ENCODE data around the gene NPAT. TPM values are rescaled to one million over a fixed set of nuclear protein-coding genes. Genes with fewer than 3 reads are reported as not detected.
A peak's percentile ranks its signal among the peaks of the same experiment; 100 is the strongest.
"Not testable (repeated sequence)": the region's sequence is repeated elsewhere in the genome, so short reads cannot be mapped to it uniquely, and the experiment has no call there.

NPAT gene
- total RNA-seq, 1 donor from 2014 or later, result 29.8 TPM

- H3K4me3 Mint-ChIP-seq, result no peak overlapping the region
- no peak for DNase-seq
- no peaks in the 10 kb centered on the region for H3K9me3 Mint-ChIP-seq
- peaks cover 12% of the 10 kb centered on the region for H3K4me1 Mint-ChIP-seq
- H3K27me3 Mint-ChIP-seq, result no peaks in the 10 kb centered on the region
- intact Hi-C loops (cut with micrococcal nuclease), result no loop called here
- H3K27ac Mint-ChIP-seq, result no peak overlapping the region
- peaks cover 47% of the 10 kb centered on the region for H3K36me3 Mint-ChIP-seq (ENCODE audit: low read depth)
These were observed 54.8 kb downstream of the NPAT start for GRCh38 chr11:108167624-108168023.

DNA sequence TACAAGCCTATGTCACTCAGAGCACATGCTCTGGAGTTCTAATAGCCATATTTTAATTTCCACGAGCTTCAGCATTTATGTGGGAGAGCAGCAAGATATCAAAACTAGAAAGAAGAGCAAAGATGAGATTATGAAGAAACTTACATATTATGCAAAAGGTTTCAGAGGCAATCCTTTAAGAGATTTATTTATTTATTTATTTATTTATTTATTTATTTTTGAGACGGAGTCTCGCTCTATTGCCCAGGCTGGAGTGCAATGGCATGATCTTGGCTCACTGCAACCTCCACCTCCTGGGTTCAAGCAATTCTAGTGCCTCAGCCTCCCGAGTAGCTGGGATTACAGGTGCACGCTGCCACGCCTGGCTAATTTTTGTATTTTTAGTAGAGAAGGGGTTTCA is 59.6 kb downstream of the NPAT start:
- intact Hi-C loops (cut with micrococcal nuclease); H3K4me3 Mint-ChIP-seq; H3K4me1 Mint-ChIP-seq: not testable (repeated sequence)

DNA sequence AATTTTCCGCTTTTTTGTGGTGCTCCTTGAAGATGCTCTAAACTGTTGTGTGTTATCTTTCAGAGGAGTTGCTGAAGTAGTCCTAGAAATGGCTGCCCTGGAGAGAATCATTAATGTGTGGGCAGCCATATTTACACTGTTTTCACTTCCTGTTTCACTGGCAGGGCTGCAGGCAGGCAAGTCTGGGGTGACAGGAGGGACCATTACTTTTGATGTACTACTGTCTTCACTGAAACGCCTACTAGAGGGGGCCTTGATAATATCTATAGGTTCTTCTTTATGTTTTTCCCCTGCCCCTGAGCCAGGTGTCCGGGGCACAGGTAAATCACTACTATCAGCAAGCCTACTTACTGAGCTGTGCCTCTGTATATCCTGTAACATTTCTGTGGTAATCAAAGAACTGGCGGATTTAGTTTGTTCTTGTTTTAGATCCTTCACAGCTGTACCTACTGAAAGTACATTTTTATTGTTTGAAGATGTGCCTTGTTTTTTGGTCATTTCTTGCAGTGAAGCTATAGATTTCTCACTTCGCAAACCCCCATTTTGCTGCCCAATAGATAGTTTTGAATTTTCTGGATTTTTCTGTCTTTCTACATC is 61.4 kb downstream of the NPAT start:
- intact Hi-C loops (cut with micrococcal nuclease), result no loop called here
- Mint-ChIP-seq H3K36me3 (ENCODE audit: low read depth) (peaks cover 40% of the 10 kb centered on the region), H3K4me1 (peaks cover 8% of the 10 kb centered on the region), H3K27me3 (no peaks in the 10 kb centered on the region), H3K4me3 (no peak overlapping the region), H3K27ac (no peak overlapping the region), H3K9me3 (no peaks in the 10 kb centered on the region)
- no peak for DNase-seq

More for the DNA sequence above, 59.6 kb downstream of the NPAT start:
- H3K27me3 Mint-ChIP-seq, DNase-seq, H3K9me3 Mint-ChIP-seq, H3K27ac Mint-ChIP-seq: not testable (repeated sequence)
- peaks cover 46% of the 10 kb centered on the region for H3K36me3 Mint-ChIP-seq (ENCODE audit: low read depth)

DNA sequence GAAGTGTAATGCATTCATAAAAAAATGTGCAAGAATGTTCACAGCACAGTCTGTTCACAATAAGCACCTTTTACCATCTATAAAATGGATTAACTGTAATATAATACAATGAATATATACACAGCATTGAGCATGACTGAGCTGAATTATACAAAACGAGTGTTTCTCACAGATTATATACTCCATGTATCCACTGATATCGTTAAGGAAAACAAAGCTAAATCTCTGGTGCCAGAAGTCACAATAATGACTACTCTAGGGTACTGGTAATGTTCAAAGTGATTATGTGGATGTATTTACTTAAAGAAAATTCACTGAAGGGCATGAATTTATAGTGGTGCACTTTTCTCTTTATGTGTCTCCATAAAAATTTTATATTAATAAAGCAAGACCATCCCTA is 67.8 kb downstream of the NPAT start:
- intact Hi-C loops (cut with micrococcal nuclease), result no loop called here
- Mint-ChIP-seq H3K27me3 (no peaks in the 10 kb centered on the region), H3K36me3 (ENCODE audit: low read depth) (peaks cover 51% of the 10 kb centered on the region)

GRCh38 chr11:108148556-108148955 is 73.9 kb downstream of the NPAT start:
- no peak for DNase-seq
- Mint-ChIP-seq H3K9me3 (no peaks in the 10 kb centered on the region), H3K27me3 (no peaks in the 10 kb centered on the region), H3K27ac (peak overlapping the region; percentile 12), H3K36me3 (ENCODE audit: low read depth) (peaks cover 72% of the 10 kb centered on the region), H3K4me1 (peaks cover 11% of the 10 kb centered on the region), H3K4me3 (no peak overlapping the region)
- intact Hi-C loops (cut with micrococcal nuclease), result loop anchor here (10.0 kb wide), 1 partner anchor 46 kb away; no protein-coding TSS in a partner anchor

More for the DNA sequence above, 67.8 kb downstream of the NPAT start:
- Mint-ChIP-seq H3K4me1 (no peaks in the 10 kb centered on the region), H3K4me3 (no peak overlapping the region), H3K27ac (no peak overlapping the region), H3K9me3 (no peaks in the 10 kb centered on the region)
- DNase-seq, result no peak

DNA sequence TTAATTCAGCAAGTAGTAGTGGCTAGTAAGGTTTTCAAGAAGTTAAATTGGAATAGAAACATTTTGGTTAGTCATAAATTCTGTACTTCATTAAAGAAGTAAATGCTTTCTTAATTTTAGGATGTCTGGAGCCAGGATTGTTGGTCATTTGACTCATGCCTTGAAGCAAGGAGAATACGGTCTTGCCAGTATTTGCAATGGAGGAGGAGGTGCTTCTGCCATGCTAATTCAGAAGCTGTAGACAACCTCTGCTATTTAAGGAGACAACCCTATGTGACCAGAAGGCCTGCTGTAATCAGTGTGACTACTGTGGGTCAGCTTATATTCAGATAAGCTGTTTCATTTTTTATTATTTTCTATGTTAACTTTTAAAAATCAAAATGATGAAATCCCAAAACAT is 75.3 kb downstream of the NPAT start:
- Mint-ChIP-seq H3K27me3 (no peaks in the 10 kb centered on the region), H3K27ac (no peak overlapping the region), H3K36me3 (ENCODE audit: low read depth) (peaks cover 78% of the 10 kb centered on the region), H3K4me3 (no peak overlapping the region), H3K9me3 (no peaks in the 10 kb centered on the region), H3K4me1 (peaks cover 11% of the 10 kb centered on the region)
- intact Hi-C loops (cut with micrococcal nuclease), result loop anchor here (10.0 kb wide), 1 partner anchor 48 kb away; no protein-coding TSS in a partner anchor
- no peak for DNase-seq

DNA sequence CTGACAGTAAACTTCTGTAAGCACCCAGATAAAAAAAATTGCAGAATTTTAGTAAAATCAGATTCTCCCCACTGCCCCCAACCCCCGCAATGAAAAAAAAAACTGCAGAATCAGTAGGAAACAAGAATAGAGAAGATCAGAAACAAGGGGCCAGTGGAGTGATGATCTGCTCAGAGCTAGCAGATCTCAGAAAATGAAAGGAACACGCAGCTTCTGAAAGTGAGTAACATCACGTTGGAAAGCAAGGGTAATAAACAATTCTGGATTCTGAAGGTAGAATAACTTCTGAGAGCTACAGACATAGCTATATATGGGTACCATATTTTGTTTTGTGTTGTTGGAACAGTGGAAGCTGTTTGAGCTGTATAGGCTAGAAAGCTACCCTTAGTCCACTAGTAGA is 77.8 kb downstream of the NPAT start:
- Mint-ChIP-seq H3K27me3 (no peaks in the 10 kb centered on the region), H3K4me1 (peaks cover 11% of the 10 kb centered on the region), H3K36me3 (ENCODE audit: low read depth) (peaks cover 76% of the 10 kb centered on the region), H3K9me3 (no peaks in the 10 kb centered on the region), H3K4me3 (peak overlapping the region; percentile 44), H3K27ac (peak overlapping the region; percentile 81)
- DNase-seq, result no peak
- intact Hi-C loops (cut with micrococcal nuclease), result loop anchor here (10.0 kb wide), 1 partner anchor 50 kb away; no protein-coding TSS in a partner anchor

DNA sequence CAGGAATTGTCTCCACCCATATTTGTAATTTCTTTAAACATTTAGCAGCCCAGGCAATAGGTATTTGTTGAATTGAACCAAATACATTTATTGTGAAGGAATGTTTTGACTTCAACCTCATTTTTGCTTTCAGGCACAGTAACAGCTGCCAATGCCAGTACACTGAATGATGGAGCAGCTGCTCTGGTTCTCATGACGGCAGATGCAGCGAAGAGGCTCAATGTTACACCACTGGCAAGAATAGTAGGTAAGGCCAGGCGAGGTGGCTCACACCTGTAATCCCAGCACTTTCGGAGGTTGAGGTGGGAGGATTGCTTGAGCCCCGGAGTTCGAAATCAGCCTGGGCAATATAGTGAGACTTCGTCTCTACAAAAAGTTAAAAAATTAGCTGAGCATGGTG is 80.1 kb downstream of the NPAT start:
- Mint-ChIP-seq H3K27me3 (no peaks in the 10 kb centered on the region), H3K36me3 (ENCODE audit: low read depth) (peaks cover 66% of the 10 kb centered on the region), H3K4me1 (peaks cover 12% of the 10 kb centered on the region), H3K27ac (no peak overlapping the region), H3K4me3 (no peak overlapping the region), H3K9me3 (no peaks in the 10 kb centered on the region)
- DNase-seq, result peak; percentile 49
- intact Hi-C loops (cut with micrococcal nuclease), result loop anchor here (10.0 kb wide), 1 partner anchor 52 kb away; no protein-coding TSS in a partner anchor

DNA sequence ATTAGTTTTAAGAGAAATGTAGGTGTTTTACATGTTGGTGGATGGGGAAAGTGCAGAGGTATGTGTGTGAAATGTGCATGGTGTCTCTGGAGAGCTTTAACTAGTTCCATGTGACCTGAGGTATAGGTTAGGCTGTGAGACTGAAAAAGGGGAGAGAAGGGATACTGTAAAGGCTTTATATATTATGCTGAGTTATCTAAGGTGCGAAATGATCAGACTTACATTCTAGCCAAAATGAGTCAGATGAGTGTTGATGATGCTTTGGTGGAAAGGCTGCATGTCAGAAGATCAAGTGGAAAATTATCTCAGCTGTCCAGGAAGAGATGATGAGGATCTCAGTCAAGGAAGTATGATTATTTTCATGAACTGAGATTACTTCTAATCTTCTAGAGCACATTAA is 85.2 kb downstream of the NPAT start:
- Mint-ChIP-seq H3K27ac (peak overlapping the region; percentile 71), H3K27me3 (no peaks in the 10 kb centered on the region), H3K4me3 (no peak overlapping the region), H3K9me3 (no peaks in the 10 kb centered on the region), H3K4me1 (peaks cover 9% of the 10 kb centered on the region), H3K36me3 (ENCODE audit: low read depth) (peaks cover 48% of the 10 kb centered on the region)
- DNase-seq, result no peak
- intact Hi-C loops (cut with micrococcal nuclease), result loop anchor here (2.0 to 5.0 kb wide), 3 partner anchors 86 to 510 kb away; partner anchors contain the start of genes ATM and NPAT

DNA sequence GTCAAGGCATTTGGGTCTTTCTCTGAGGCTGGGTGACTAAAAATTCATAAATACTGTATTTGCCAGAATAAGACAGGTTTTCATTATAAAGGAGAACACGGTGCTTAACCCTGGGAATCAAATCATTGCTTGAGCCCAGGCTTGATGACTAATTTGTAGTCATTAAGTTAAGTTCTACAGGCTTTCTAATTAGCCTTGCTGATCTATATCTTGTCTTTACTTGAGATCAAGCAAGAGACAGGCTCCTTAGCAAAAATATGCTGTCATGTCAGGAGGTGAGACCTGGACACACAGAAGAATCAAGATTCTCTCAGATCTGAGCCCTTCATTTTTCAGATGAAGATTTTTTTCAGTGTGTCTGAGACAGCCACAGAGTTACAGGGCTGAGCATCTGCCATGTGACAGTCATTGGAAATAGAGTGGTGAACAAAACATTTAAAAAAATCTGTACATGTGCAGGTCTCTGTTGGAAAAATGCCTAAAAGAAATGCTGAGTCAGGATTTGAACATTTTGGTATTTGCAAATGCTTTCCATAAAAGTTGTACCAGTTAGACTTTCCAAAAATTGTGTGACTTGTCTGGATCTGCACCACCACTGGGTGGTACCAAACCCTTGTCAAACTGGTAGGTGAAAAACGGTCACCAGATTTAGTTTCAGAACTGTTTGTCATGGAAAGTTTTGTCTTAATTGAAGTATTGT is 86.4 kb downstream of the NPAT start:
- Mint-ChIP-seq H3K4me1 (peaks cover 9% of the 10 kb centered on the region), H3K4me3 (no peak overlapping the region), H3K27ac (peak overlapping the region; percentile 77), H3K9me3 (no peaks in the 10 kb centered on the region), H3K27me3 (no peaks in the 10 kb centered on the region), H3K36me3 (ENCODE audit: low read depth) (peaks cover 44% of the 10 kb centered on the region)
- intact Hi-C loops (cut with micrococcal nuclease), result loop anchor here (2.0 to 5.0 kb wide), 3 partner anchors 87 to 511 kb away; partner anchors contain the start of genes ATM and NPAT
- DNase-seq, result peak; percentile 71

DNA sequence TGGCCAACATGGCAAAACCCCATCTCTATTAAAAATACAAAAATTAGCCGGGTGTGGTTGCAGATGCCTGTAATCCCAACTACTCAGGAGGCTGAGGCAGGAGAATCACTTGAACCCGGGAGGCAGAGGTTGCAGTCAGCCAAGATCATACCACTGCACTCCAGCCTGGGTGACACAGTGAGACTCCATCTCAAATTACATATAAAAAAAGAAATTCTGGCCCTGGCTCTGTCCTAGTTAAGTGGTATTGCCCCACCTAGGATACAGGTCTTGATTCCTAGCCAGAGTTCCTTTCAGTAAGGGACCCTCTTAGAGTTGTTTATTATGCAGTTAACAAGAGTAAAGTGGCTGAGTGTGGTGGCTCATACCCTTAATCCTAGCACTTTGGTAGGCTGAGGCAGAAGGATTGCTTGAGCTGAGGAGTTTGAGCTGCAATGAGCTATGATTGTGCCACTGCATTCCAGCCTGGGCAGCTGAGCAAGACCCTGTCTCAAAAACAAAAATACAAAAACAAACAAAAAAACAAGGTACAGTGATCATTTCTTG is 89.4 kb downstream of the NPAT start:
- intact Hi-C loops (cut with micrococcal nuclease); H3K4me1 Mint-ChIP-seq; H3K9me3 Mint-ChIP-seq; H3K27ac Mint-ChIP-seq; H3K27me3 Mint-ChIP-seq; DNase-seq; H3K4me3 Mint-ChIP-seq: not testable (repeated sequence)
- H3K36me3 Mint-ChIP-seq (ENCODE audit: low read depth), result peaks cover 35% of the 10 kb centered on the region

- no peak overlapping the region for H3K27ac Mint-ChIP-seq
These were observed 90.4 kb downstream of the NPAT start for GRCh38 chr11:108131993-108132392.

GRCh38 chr11:108128772-108129171 is 93.7 kb downstream of the NPAT start:
- no peak overlapping the region for H3K4me3 Mint-ChIP-seq
- H3K9me3 Mint-ChIP-seq, result no peaks in the 10 kb centered on the region
- DNase-seq, result no peak
- intact Hi-C loops (cut with micrococcal nuclease), result no loop called here
- no peaks in the 10 kb centered on the region for H3K27me3 Mint-ChIP-seq
- H3K36me3 Mint-ChIP-seq (ENCODE audit: low read depth), result peaks cover 40% of the 10 kb centered on the region
- H3K27ac Mint-ChIP-seq, result no peak overlapping the region
- H3K4me1 Mint-ChIP-seq, result peaks cover 17% of the 10 kb centered on the region

More at GRCh38 chr11:108131993-108132392, 90.4 kb downstream of the NPAT start:
- Mint-ChIP-seq H3K4me1 (peaks cover 5% of the 10 kb centered on the region), H3K36me3 (ENCODE audit: low read depth) (peaks cover 32% of the 10 kb centered on the region), H3K27me3 (no peaks in the 10 kb centered on the region), H3K9me3 (no peaks in the 10 kb centered on the region), H3K4me3 (no peak overlapping the region)
- intact Hi-C loops (cut with micrococcal nuclease), result no loop called here
- no peak for DNase-seq

GRCh38 chr11:108125096-108125495 is 97.3 kb downstream of the NPAT start:
- H3K36me3 Mint-ChIP-seq (ENCODE audit: low read depth), result peaks cover 34% of the 10 kb centered on the region
- intact Hi-C loops (cut with micrococcal nuclease), result no loop called here
- DNase-seq, result no peak
- no peaks in the 10 kb centered on the region for H3K27me3 Mint-ChIP-seq
- no peaks in the 10 kb centered on the region for H3K9me3 Mint-ChIP-seq
- no peak overlapping the region for H3K4me3 Mint-ChIP-seq
- peaks cover 33% of the 10 kb centered on the region for H3K4me1 Mint-ChIP-seq
- H3K27ac Mint-ChIP-seq, result no peak overlapping the region
